Gastroesophageal sphincter (tissue), 4 donors: Measurements from ENCODE around the gene HVCN1. TPM values are rescaled to one million over a fixed set of nuclear protein-coding genes. Genes with fewer than 3 reads are reported as not detected.

Experiments used
- ATAC-seq: fragments of 150-250 bp; one replicate; pipeline ENCODE4 v1.9.1; 2016; ENCODE audit warnings: mild to moderate bottlenecking, moderate library complexity
- H3K27ac ChIP-seq, 4 donors: fragments of 200-600 bp; sonication (generic) in 3 of 4; 1 replicate in 3 of 4; 2 replicates in 1 of 4; pipeline ENCODE4 v1.5.1; 2016 to 2019
- H3K27me3 ChIP-seq: fragments of 200-600 bp; sonication (generic); one replicate; pipeline ENCODE4 v1.5.1; 2019
- H3K36me3 ChIP-seq, 2 donors: fragments of 200-600 bp; sonication (generic); one replicate each; pipeline ENCODE4 v1.5.1; 2019; ENCODE audit warnings: control low read depth in 1 of 2
- H3K4me1 ChIP-seq, 3 donors: fragments of 200-600 bp; sonication (generic); 1 replicate in 2 of 3; 2 replicates in 1 of 3; pipeline ENCODE4 v1.5.1; 2016 to 2019; ENCODE audit warnings: control low read depth in 2 of 3
- H3K4me3 ChIP-seq, 2 donors: fragments of 200-600 bp; sonication (generic); one replicate each; pipeline ENCODE4 v1.5.1; 2019; ENCODE audit warnings: mild to moderate bottlenecking in 1 of 2, moderate library complexity in 1 of 2
- H3K9me3 ChIP-seq, 3 donors: fragments of 200-600 bp; sonication (generic); one replicate each; pipeline ENCODE4 v1.5.1; 2017 to 2019; ENCODE audit warnings: control low read depth in 2 of 3
- CTCF ChIP-seq, 4 experiments: fragments of 200-600 bp in 2 of 4; fragments of 450-650 bp in 2 of 4; sonication (generic) in 1 of 4; IDR thresholded peaks; one replicate each; pipeline ENCODE4 v1.5.1; 2017 to 2019; ENCODE audit warnings: antibody characterized with exemption in 4 of 4, mild to moderate bottlenecking in 2 of 4, moderate library complexity in 2 of 4
- EP300 ChIP-seq: sonication (generic); formaldehyde crosslinking; IDR thresholded peaks from one replicate; pipeline ENCODE4 v1.6.1; 2017; ENCODE audit warnings: antibody characterized with exemption, mild to moderate bottlenecking
- POLR2A ChIP-seq, 2 donors: fragments of 450-650 bp; IDR thresholded peaks; one replicate each; pipeline ENCODE4 v1.6.1; 2017; ENCODE audit warnings: antibody characterized with exemption in 2 of 2, mild to moderate bottlenecking in 2 of 2, moderate library complexity in 1 of 2
- POLR2AphosphoS5 ChIP-seq: sonication (generic); formaldehyde crosslinking; IDR thresholded peaks from one replicate; pipeline ENCODE4 v1.6.1; 2017; ENCODE audit warnings: antibody characterized with exemption
- whole genome bisulfite sequencing, 2 donors: methylation state at CpG; one replicate each; pipeline ENCODE4 v1.1.5; 2018; ENCODE audit warnings: low coverage in 1 of 2; 5-methylcytosine and 5-hydroxymethylcytosine counted together
- total RNA-seq, 4 donors: library from RNA; depleted of rRNA; stranded (reverse); fragments of >200 nt; gene quantifications; one replicate each; pipeline ENCODE4 v1.1.0, GENCODE V29; 2016

HVCN1 gene
- total RNA-seq, 4 donors from 2014 or later: 1.4 to 12.0 (median 8.1) TPM

GRCh38 chr12:110627500-110628195 is 61.3 kb downstream of the HVCN1 start:
- 79 to 87% methylated on average over 8 of the region's 8 CpGs for WGBS, 2 donors
- no peaks in the 10 kb centered on the region for H3K9me3 ChIP-seq
- peaks cover 0 to 76% of the 10 kb centered on the region in 2 donors for H3K36me3 ChIP-seq
- H3K27ac ChIP-seq: no peak overlapping the region
- TF ChIP-seq CTCF (IDR thresholded peaks at IDR 0.05): no peak
- no peak for TF ChIP-seq POLR2AphosphoS5
- TF ChIP-seq EP300: no peak
- TF ChIP-seq POLR2A (IDR thresholded peaks at IDR 0.05): no peak
- H3K27me3 ChIP-seq: no peaks in the 10 kb centered on the region
- ATAC-seq: no peak
- no peaks in the 10 kb centered on the region for H3K4me1 ChIP-seq
- H3K4me3 ChIP-seq: no peak overlapping the region

GRCh38 chr12:110622582-110622981 is 66.3 kb downstream of the HVCN1 start:
- H3K4me1 ChIP-seq: no peaks in the 10 kb centered on the region
- no peaks in the 10 kb centered on the region for H3K27me3 ChIP-seq
- WGBS, 2 donors: 74 to 100% methylated on average over 1 to 3 of the region's 3 CpGs
- ATAC-seq: no peak
- TF ChIP-seq POLR2AphosphoS5: no peak
- no peak for TF ChIP-seq EP300
- TF ChIP-seq POLR2A (IDR thresholded peaks at IDR 0.05): no peak
- TF ChIP-seq CTCF (IDR thresholded peaks at IDR 0.05): no peak
- H3K9me3 ChIP-seq: no peaks in the 10 kb centered on the region
- peaks cover 0 to 64% of the 10 kb centered on the region in 2 donors for H3K36me3 ChIP-seq
- H3K4me3 ChIP-seq: no peak overlapping the region
- no peak overlapping the region for H3K27ac ChIP-seq

- ATAC-seq: no peak
- H3K36me3 ChIP-seq: peaks cover 0 to 60% of the 10 kb centered on the region in 2 donors
- H3K4me3 ChIP-seq: no peak overlapping the region
- TF ChIP-seq POLR2AphosphoS5 (no peak), CTCF (IDR thresholded peaks at IDR 0.05) (no peak), EP300 (no peak), POLR2A (IDR thresholded peaks at IDR 0.05) (no peak)
- WGBS, 2 donors: 64 to 75% methylated on average over 4 of the region's 4 CpGs
- H3K27me3 ChIP-seq: no peaks in the 10 kb centered on the region
- peaks cover 0 to 7% (median 1%) of the 10 kb centered on the region in 3 donors for H3K4me1 ChIP-seq
- no peak overlapping the region for H3K27ac ChIP-seq
- H3K9me3 ChIP-seq: no peaks in the 10 kb centered on the region
These were observed 69.4 kb downstream of the HVCN1 start for GRCh38 chr12:110619534-110619953.

- H3K27me3 ChIP-seq: no peaks in the 10 kb centered on the region
- no peak for TF ChIP-seq CTCF (IDR thresholded peaks at IDR 0.05)
- TF ChIP-seq POLR2AphosphoS5: no peak
- no peak for TF ChIP-seq EP300
- no peak for TF ChIP-seq POLR2A (IDR thresholded peaks at IDR 0.05)
- no peaks in the 10 kb centered on the region for H3K9me3 ChIP-seq
- H3K4me1 ChIP-seq: peaks cover 0 to 18% (median 5%) of the 10 kb centered on the region in 3 donors
- H3K36me3 ChIP-seq: peaks cover 0 to 33% of the 10 kb centered on the region in 2 donors
- 89 to 91% methylated on average over 4 of the region's 5 CpGs for WGBS, 2 donors
- H3K4me3 ChIP-seq: no peak overlapping the region
- ATAC-seq: no peak
- no peak overlapping the region for H3K27ac ChIP-seq
These were observed 72.3 kb downstream of the HVCN1 start for GRCh38 chr12:110616471-110617115.

GRCh38 chr12:110615171-110615570 is 73.7 kb downstream of the HVCN1 start:
- Histone ChIP-seq H3K27ac (no peak overlapping the region), H3K4me3 (no peak overlapping the region), H3K36me3 (peaks cover 0 to 20% of the 10 kb centered on the region in 2 donors), H3K9me3 (no peaks in the 10 kb centered on the region), H3K4me1 (peaks cover 0 to 18% (median 5%) of the 10 kb centered on the region in 3 donors), H3K27me3 (no peaks in the 10 kb centered on the region)
- 88 to 92% methylated on average over 4 to 6 of the region's 8 CpGs for WGBS, 2 donors
- ATAC-seq: no peak
- TF ChIP-seq CTCF (IDR thresholded peaks at IDR 0.05) (no peak), POLR2AphosphoS5 (no peak), POLR2A (IDR thresholded peaks at IDR 0.05) (no peak)
